GM19025 (cell line): ENCODE results near the gene MYBPC2.
A peak's percentile ranks its signal among the peaks of the same experiment; 100 is the strongest.
"Not testable (repeated sequence)": the region's sequence is repeated elsewhere in the genome, so short reads cannot be mapped to it uniquely, and the experiment has no call there.

Experiments used
- ATAC-seq: cut with Tn5 transposase; IDR thresholded peaks from one replicate; pipeline ENCODE4 v1.9.1; 2021; ENCODE audit warnings: mild to moderate bottlenecking, low read depth, moderate library complexity; ENCODE audit not compliant: unreplicated experiment

MYBPC2 gene

DNA sequence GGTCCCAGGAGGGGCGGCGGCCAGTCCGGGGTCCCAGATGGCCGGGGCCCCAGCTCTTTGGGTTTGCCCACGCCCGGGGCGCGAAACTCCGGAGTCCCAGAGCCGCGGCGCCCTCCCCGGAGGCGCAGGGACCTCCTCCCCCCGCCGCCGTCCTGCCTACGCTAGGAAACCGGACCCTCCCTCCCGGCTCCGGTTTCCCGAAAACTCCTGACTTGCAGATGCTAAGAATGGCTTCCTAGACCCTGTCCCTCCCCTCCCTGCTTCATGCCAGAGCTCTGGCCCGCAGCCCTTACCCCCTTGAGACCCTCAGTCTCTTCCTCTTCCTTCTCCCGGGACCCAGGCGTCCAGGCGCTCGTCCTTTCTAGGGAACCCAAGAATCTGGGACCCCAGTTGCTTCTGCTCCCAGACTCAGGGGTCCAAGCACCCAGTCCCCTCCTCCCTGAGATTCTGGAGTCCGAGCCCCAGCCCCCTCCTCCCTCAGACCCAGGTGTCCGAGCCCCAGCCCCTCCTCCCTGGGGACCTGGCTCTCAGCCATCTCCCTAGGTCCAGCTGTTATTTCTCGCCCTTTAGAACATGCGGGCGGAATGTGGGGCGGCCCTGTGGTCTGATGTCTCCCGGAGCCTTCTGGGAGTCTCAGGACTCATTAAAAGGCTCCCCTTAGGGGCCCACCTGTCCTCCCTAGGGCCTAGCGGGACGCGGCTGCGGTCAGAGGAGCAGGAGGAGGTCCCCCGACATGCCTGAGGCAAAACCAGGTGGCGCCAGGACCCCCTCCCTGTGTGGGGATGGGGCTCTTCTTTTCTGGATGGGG is at the start of gene MYBPC2:
Gene MYBPC2, plus strand, starts transcription at position 672 of the 808 bp plus-strand sequence. Its CDS starts 62 bp downstream, at position 734.
- ATAC-seq = no peak

DNA sequence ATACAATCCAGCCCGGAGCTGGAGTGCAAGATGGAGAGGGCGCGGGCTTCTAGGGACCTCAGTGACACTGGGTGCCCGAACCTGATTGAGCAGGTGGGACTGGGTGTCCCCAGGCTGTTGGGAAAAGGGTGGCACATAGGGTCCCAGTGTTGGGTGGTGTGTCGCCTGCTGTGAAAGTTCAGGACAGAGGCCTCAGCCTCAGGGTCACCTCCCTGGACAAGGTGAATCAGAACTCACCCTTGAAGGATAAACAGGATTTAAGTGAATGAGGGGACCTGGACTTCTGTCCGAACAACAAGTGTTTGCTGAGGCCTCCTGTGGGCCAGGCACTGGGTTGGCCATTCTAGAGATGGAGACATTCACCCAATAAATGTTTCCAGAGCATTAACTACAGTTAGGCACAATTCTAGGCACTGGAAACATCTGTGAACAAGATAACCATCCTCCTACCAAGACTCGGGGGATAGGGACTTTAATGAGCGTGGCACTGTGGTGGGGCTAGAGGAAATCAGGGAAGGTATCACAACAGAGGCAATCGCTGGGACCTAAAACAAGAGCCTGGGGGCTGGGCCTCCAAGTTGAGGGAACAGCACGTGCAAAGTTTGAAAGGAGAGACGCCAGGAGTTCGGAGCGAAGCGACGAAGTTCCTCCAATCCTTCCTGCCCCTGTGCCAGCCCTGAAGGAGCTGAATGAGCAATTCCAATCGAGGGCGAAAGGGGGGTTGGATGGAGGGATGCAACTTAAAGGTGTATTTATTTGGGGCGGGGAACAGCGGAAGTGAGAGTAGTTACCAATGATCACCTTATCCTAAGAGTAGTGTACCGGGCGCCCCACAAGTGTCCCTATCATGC is 49.5 kb upstream of the MYBPC2 start:
- ATAC-seq = no peak

DNA sequence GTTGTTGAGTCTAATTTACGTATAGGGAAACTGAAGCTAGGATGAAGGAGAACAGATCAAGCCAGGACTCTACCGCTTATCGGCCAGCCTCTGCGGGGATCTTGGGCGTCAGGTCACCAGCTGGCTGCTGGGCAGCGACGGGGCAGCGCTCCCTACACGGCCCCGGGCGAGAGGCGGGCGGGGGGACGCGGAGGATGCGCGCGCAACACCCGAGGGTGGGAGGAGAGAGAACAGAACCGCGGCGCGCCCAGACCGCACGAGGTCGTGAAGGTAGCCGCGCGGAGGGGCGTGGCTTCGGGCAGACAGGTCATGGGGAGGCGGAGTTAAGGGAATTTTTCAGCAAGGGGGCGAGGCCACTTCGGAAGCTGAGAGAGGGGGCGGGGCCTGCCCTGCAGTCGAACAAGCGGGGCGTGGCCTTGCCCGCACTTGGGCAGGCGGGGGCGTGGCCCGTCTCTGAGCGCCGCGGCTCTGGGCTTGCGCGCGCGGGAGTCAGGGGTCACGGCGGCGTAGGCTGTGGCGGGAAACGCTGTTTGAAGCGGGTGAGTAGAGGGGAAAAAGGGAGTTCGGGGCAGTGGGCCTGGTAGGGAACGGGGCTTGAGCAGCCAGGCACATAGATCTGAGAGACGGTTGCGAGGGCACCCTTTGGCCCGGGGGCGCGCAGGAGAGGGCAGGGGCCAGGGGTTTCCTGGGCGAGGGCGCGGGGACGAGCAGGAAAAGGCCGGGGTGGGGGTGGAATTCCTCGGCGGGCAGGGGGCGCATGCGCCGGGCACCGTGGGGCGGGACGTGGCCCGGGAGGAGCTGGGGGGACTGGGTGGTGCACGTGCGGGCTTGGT is 48.6 kb upstream of the MYBPC2 start, which contains the start of gene POLD1:
Gene POLD1, plus strand, starts transcription at position 496 of the 833 bp plus-strand sequence. CDS start 14,505 bp downstream, outside the sequence.
- ATAC-seq = peak; percentile 90

DNA sequence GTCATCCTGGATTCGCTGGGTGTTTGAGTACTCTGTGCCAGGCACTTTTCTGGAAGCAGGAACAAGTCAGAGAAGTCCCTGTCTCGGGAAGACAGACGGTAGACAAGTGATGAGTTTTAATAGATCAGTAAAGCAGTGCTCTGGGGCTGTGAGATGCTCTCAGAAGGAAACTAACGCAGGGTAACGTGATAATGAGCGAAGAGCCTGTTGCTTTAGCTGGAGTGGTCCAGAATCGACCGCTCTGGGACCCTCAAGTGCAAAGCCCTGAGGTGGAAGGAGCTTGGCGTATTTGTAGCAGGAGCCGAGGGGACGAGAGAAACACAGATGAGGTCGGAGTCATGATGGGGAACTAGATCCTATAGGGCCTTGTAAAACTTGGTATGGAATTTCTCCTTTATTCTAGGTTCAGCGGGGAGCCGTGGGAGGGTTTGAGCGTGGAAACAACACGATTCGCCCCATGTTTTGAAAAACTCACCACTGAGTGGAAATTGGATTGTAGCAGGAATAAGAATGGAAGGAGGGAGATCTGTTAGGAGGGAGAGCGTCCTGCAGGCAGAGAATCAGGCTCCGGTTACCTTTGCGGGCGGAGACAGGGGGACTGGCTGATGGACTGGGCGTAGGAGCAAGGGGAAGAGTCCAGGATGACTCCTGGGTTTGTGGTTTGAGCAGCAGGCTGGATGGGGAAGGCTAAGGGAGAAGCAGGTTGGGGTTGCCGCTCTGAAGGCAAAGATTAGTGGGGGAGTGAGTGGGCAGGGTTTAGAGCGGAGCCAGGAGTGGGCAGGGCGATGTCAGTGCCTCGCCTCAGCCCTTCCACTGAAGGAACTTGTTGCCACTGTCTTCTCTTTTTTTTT is 47.8 kb upstream of the MYBPC2 start:
- no peak for ATAC-seq

DNA sequence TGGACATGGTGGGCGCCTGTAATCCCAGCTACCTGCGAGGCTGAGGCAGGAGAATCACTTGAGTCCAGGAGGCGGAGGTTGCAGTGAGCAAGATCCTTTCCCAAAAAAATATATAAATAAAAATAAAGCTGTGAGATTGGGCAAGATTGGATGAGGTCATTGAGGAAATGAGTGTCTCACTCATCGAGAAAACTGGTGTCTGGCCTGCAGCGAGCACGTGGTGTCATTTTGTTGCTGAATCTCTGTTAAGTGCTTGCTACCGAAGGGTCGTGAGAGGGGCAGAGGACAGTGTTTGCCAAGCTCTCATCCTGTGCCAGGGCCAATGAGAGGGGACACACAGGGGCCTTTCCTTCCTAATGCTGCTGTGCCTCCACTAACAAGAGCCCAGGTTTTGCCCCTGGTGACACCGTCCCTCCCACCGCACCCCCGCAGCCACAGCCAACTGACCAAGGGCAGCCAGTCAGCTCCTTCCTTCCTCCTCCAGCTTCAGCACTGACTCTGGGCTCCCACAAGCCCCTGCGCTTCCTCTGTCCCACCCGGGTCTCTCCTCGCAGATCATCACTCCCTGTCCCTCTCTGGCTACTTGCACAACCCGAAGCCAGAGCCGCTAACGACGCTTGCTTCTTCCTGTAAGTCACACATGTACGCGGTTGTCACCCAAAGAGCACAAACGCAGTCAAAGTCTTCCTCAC is 45.4 kb upstream of the MYBPC2 start:
- no peak for ATAC-seq

DNA sequence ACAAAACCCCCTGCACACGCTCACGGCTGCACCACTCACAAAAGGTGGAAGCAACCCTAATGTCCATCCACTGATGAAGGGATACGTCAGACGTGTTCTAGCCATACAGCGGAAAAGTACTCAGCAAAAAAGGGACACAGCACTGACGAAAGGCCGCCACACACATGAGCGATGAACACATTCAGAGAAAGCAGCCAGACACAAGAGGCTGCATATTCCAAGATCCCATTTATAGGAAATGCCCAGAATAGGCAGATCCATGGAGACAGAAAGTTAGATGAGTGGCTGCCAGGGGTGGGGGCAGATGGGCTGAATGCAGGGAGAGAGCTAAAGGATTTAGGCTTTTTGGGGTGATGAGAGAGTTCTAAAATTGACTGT is 44.8 kb upstream of the MYBPC2 start:
- ATAC-seq = no peak

DNA sequence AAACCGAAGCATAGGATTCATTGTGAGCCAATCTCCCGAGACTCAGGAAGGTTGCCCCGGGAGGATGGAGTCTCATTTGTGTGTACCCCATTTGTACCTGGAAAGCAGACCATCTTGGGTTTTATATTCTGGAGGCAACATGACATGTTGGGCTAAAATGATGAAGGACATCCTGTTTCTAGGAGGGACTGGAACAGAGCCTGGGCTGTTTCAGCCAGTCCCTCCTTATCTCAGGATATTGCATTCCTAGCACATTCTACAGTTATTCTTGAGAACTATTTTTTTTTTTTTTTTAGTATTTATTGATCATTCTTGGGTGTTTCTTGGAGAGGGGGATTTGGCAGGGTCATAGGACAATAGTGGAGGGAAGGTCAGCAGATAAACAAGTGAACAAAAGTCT is 42.4 kb upstream of the MYBPC2 start:
- not testable (repeated sequence) for ATAC-seq

DNA sequence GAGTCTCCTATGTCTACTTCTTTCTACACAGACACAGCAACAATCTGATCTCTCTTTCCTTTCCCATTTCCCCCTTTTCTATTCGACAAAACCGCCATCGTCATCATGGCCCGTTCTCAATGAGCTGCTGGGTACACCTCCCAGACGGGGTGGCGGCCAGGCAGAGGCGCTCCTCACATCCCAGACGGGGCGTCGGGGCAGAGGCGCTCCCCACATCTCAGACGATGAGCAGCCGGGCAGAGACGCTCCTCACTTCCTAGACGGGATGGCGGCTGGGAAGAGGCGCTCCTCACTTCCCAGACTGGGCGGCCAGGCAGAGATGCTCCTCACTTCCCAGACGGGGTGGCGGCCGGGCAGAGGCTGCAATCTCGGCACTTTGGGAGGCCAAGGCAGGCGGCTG is 41.7 kb upstream of the MYBPC2 start:
- ATAC-seq = not testable (repeated sequence)

DNA sequence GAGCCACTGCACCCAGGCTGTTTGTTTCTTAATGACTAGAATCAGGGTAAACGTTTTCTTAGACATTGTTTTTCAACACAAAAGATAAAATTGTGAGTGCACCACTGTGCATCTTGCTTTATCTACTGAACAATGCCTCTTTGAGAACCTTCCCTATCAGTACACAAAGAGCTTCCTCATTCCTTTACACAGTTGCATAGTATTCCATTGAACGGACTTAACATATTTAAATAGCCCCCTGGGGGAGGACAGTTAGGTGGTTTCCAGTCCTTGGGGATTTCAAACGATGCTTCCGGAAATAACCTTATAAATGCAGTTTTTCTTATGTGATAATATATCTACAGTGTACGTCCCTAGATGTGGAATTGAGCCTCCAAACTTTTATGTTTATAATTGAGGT is 39.9 kb upstream of the MYBPC2 start:
- no peak for ATAC-seq

DNA sequence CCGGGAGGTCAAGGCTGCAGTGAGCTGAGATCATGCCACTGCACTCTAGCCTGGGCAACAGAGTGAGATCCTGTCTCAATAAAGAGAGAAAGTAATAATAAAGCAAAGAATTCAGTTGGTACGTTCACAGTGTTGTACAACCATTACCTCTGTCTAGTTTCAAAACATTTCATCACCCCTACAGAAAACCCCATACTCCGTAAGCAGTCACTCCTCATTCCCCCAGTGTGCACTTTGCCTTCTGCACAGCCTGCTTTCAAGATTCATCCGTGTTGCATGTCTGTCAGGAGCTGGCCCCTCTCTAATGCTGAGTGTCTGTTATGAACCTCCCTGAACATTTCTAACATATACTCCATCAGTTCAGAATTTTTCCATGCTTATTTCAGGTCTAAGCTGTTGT is 39.1 kb upstream of the MYBPC2 start:
- no peak for ATAC-seq

GRCh38 chr19:50394017-50394416 is 38.7 kb upstream of the MYBPC2 start:
- no peak for ATAC-seq

- ATAC-seq = no peak
These were observed 33.9 kb upstream of the MYBPC2 start for GRCh38 chr19:50398675-50399367.

- ATAC-seq = no peak
These were observed 33.3 kb upstream of the MYBPC2 start for GRCh38 chr19:50399368-50399745.

DNA sequence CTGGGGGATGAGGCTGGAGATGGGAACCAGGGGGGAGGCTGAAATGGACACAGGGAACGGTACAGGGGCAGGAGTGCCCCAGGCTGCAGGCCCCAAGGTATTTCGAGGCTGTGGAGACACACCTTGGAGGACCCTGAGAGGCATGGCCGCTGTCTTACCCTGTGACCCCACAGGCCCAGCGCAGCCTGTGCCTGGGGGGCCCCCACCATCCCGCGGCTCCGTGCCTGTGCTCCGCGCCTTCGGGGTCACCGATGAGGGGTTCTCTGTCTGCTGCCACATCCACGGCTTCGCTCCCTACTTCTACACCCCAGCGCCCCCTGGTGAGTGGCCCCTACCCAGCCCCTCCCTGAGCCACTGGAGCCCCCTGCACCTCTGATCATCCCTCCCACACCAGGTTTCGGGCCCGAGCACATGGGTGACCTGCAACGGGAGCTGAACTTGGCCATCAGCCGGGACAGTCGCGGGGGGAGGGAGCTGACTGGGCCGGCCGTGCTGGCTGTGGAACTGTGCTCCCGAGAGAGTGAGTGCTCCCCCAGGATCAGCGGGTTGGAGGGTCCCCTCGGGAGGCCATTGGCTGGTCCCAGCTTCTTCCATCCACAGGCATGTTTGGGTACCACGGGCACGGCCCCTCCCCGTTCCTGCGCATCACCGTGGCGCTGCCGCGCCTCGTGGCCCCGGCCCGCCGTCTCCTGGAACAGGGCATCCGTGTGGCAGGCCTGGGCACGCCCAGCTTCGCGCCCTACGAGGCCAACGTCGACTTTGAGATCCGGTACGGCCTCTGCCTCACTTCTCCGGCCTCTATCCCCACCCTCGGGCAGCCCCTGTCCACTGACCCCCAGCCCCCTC is 30.9 kb upstream of the MYBPC2 start:
- no peak for ATAC-seq

- ATAC-seq = no peak
These were observed 30.0 kb upstream of the MYBPC2 start for GRCh38 chr19:50402544-50403301.

GRCh38 chr19:50406156-50406820 is 26.4 kb upstream of the MYBPC2 start:
- no peak for ATAC-seq
